ENCODE results near the gene CYP3A7.
"Not testable (repeated sequence)": the region's sequence is repeated elsewhere in the genome, so short reads cannot be mapped to it uniquely, and the experiment has no call there.

CYP3A7 gene

GRCh38 chr7:99755085-99755484 is 20.1 kb upstream of the CYP3A7 start:
- Histone ChIP-seq H3F3A (ENCODE audit: insufficient read depth, low read length) (no peaks in the 10 kb centered on the region), H3K4me2 (ENCODE audit: low read depth, low read length) (no peak overlapping the region), H3K4me3 (ENCODE audit: low read length) (no peak overlapping the region), H3K4me1 (ENCODE audit: low read length) (no peaks in the 10 kb centered on the region), H3K79me2 (ENCODE audit: low read length) (no peaks in the 10 kb centered on the region), H4K20me1 (ENCODE audit: insufficient read depth, low read length) (no peaks in the 10 kb centered on the region), H3K9ac (ENCODE audit: low read length) (no peak overlapping the region), H3K9me2 (replicated peaks; ENCODE audit: insufficient read depth, low read length) (no peaks in the 10 kb centered on the region), H3K27me3 (replicated peaks; ENCODE audit: insufficient read depth, low read length) (no peaks in the 10 kb centered on the region), H3K36me3 (replicated peaks; ENCODE audit: insufficient read depth, low read length) (no peaks in the 10 kb centered on the region), H2AFZ (ENCODE audit: low read length) (no peak overlapping the region), H3K9me3 (replicated peaks; ENCODE audit: insufficient read depth, low read length) (no peaks in the 10 kb centered on the region), H3K27ac (ENCODE audit: low read length) (no peak overlapping the region)
- TF ChIP-seq EZH2phosphoT487 (IDR thresholded peaks at IDR 0.05; ENCODE audit: low read length), result no peak
- TF ChIP-seq CTCF (IDR thresholded peaks at IDR 0.05; ENCODE audit: low read length), result no peak
- no peak for TF ChIP-seq EZH2 (optimal IDR thresholded peaks at IDR 0.05; ENCODE audit: low read depth, low read length)
- DNase-seq, result no peak

- H2AFZ ChIP-seq (ENCODE audit: low read length), result no peak overlapping the region
- no peaks in the 10 kb centered on the region for H3K9me3 ChIP-seq (replicated peaks; ENCODE audit: insufficient read depth, low read length)
- no peaks in the 10 kb centered on the region for H3F3A ChIP-seq (ENCODE audit: insufficient read depth, low read length)
- no peaks in the 10 kb centered on the region for H3K9me2 ChIP-seq (replicated peaks; ENCODE audit: insufficient read depth, low read length)
- no peak for DNase-seq
- H3K4me1 ChIP-seq (ENCODE audit: low read length), result no peaks in the 10 kb centered on the region
- TF ChIP-seq EZH2 (optimal IDR thresholded peaks at IDR 0.05; ENCODE audit: low read depth, low read length) (no peak), CTCF (IDR thresholded peaks at IDR 0.05; ENCODE audit: low read length) (no peak), EZH2phosphoT487 (IDR thresholded peaks at IDR 0.05; ENCODE audit: low read length) (no peak)
- H4K20me1 ChIP-seq (ENCODE audit: insufficient read depth, low read length), result no peaks in the 10 kb centered on the region
- no peaks in the 10 kb centered on the region for H3K36me3 ChIP-seq (replicated peaks; ENCODE audit: insufficient read depth, low read length)
- no peak overlapping the region for H3K4me3 ChIP-seq (ENCODE audit: low read length)
- no peak overlapping the region for H3K27ac ChIP-seq (ENCODE audit: low read length)
- no peak overlapping the region for H3K4me2 ChIP-seq (ENCODE audit: low read depth, low read length)
- no peak overlapping the region for H3K9ac ChIP-seq (ENCODE audit: low read length)
- no peaks in the 10 kb centered on the region for H3K27me3 ChIP-seq (replicated peaks; ENCODE audit: insufficient read depth, low read length)
- no peaks in the 10 kb centered on the region for H3K79me2 ChIP-seq (ENCODE audit: low read length)
Observed at GRCh38 chr7:99752356-99752755, 17.4 kb upstream of the CYP3A7 start.

- not testable (repeated sequence) for H2AFZ ChIP-seq (ENCODE audit: low read length); H3K36me3 ChIP-seq (replicated peaks; ENCODE audit: insufficient read depth, low read length); H3K4me2 ChIP-seq (ENCODE audit: low read depth, low read length); H3K27me3 ChIP-seq (replicated peaks; ENCODE audit: insufficient read depth, low read length); H3K27ac ChIP-seq (ENCODE audit: low read length); DNase-seq; H3K4me3 ChIP-seq (ENCODE audit: low read length); H3K9me2 ChIP-seq (replicated peaks; ENCODE audit: insufficient read depth, low read length); H3K9me3 ChIP-seq (replicated peaks; ENCODE audit: insufficient read depth, low read length); H3K4me1 ChIP-seq (ENCODE audit: low read length); H3K9ac ChIP-seq (ENCODE audit: low read length); H3F3A ChIP-seq (ENCODE audit: insufficient read depth, low read length); H4K20me1 ChIP-seq (ENCODE audit: insufficient read depth, low read length); H3K79me2 ChIP-seq (ENCODE audit: low read length)
Observed at GRCh38 chr7:99751322-99752052, 16.5 kb upstream of the CYP3A7 start.

GRCh38 chr7:99748846-99749579 is 14.0 kb upstream of the CYP3A7 start:
- no peaks in the 10 kb centered on the region for H3K9me3 ChIP-seq (replicated peaks; ENCODE audit: insufficient read depth, low read length)

More at GRCh38 chr7:99748846-99749579, 14.0 kb upstream of the CYP3A7 start:
- Histone ChIP-seq H3K36me3 (replicated peaks; ENCODE audit: insufficient read depth, low read length) (no peaks in the 10 kb centered on the region), H3K79me2 (ENCODE audit: low read length) (no peaks in the 10 kb centered on the region), H3F3A (ENCODE audit: insufficient read depth, low read length) (no peaks in the 10 kb centered on the region), H3K4me1 (ENCODE audit: low read length) (no peaks in the 10 kb centered on the region), H3K4me3 (ENCODE audit: low read length) (no peak overlapping the region), H3K27ac (ENCODE audit: low read length) (no peak overlapping the region), H3K9ac (ENCODE audit: low read length) (no peak overlapping the region), H2AFZ (ENCODE audit: low read length) (no peak overlapping the region), H3K9me2 (replicated peaks; ENCODE audit: insufficient read depth, low read length) (no peaks in the 10 kb centered on the region), H4K20me1 (ENCODE audit: insufficient read depth, low read length) (no peaks in the 10 kb centered on the region), H3K4me2 (ENCODE audit: low read depth, low read length) (no peak overlapping the region), H3K27me3 (replicated peaks; ENCODE audit: insufficient read depth, low read length) (no peaks in the 10 kb centered on the region)
- TF ChIP-seq EZH2 (optimal IDR thresholded peaks at IDR 0.05; ENCODE audit: low read depth, low read length) (no peak), CTCF (IDR thresholded peaks at IDR 0.05; ENCODE audit: low read length) (no peak), EZH2phosphoT487 (IDR thresholded peaks at IDR 0.05; ENCODE audit: low read length) (no peak)
- no peak for DNase-seq
